ENCODE measurements around the gene TCERG1L.

Gene TCERG1L

GRCh38 chr10:131073469-131074035, 238.0 kb downstream of the TCERG1L start:
- DNase-seq (no peak), ATAC-seq (no peak)
- Mint-ChIP-seq H3K27ac (no peak overlapping the region), H3K9me3 (no peaks in the 10 kb centered on the region), H3K4me3 (no peak overlapping the region), H3K36me3 (ENCODE audit: low read depth) (no peaks in the 10 kb centered on the region), H3K4me1 (no peaks in the 10 kb centered on the region), H3K27me3 (no peaks in the 10 kb centered on the region)

- Mint-ChIP-seq H3K9me3 (no peaks in the 10 kb centered on the region), H3K4me3 (no peak overlapping the region), H3K27me3 (no peaks in the 10 kb centered on the region), H3K4me1 (no peaks in the 10 kb centered on the region), H3K27ac (no peak overlapping the region), H3K36me3 (ENCODE audit: low read depth) (no peaks in the 10 kb centered on the region)
- ATAC-seq (no peak), DNase-seq (no peak)
Observed at GRCh38 chr10:131072651-131073468, 238.7 kb downstream of the TCERG1L start.

- ATAC-seq (no peak), DNase-seq (no peak)
- Mint-ChIP-seq H3K4me3 (no peak overlapping the region), H3K4me1 (no peaks in the 10 kb centered on the region), H3K27ac (no peak overlapping the region), H3K9me3 (no peaks in the 10 kb centered on the region), H3K27me3 (no peaks in the 10 kb centered on the region), H3K36me3 (ENCODE audit: low read depth) (no peaks in the 10 kb centered on the region)
Observed at GRCh38 chr10:131071721-131072120, 239.8 kb downstream of the TCERG1L start.

- ATAC-seq (no peak), DNase-seq (no peak)
- Mint-ChIP-seq H3K4me1 (no peaks in the 10 kb centered on the region), H3K36me3 (ENCODE audit: low read depth) (no peaks in the 10 kb centered on the region), H3K9me3 (no peaks in the 10 kb centered on the region), H3K27ac (no peak overlapping the region), H3K4me3 (no peak overlapping the region), H3K27me3 (no peaks in the 10 kb centered on the region)
Observed at GRCh38 chr10:131070856-131071255, 240.7 kb downstream of the TCERG1L start.

- Mint-ChIP-seq H3K36me3 (ENCODE audit: low read depth) (no peaks in the 10 kb centered on the region), H3K9me3 (no peaks in the 10 kb centered on the region), H3K4me3 (no peak overlapping the region), H3K27ac (no peak overlapping the region), H3K4me1 (no peaks in the 10 kb centered on the region), H3K27me3 (peaks cover 2% of the 10 kb centered on the region)
- DNase-seq (no peak), ATAC-seq (no peak)
Observed at GRCh38 chr10:131068760-131069159, 242.8 kb downstream of the TCERG1L start.

GRCh38 chr10:131068311-131068710, 243.2 kb downstream of the TCERG1L start:
- ATAC-seq (no peak), DNase-seq (no peak)
- H3K4me1 Mint-ChIP-seq = no peaks in the 10 kb centered on the region
- no peak overlapping the region for H3K27ac Mint-ChIP-seq
- peaks cover 2% of the 10 kb centered on the region for H3K27me3 Mint-ChIP-seq
- H3K4me3 Mint-ChIP-seq = no peak overlapping the region
- H3K9me3 Mint-ChIP-seq = no peaks in the 10 kb centered on the region
- H3K36me3 Mint-ChIP-seq (ENCODE audit: low read depth) = no peaks in the 10 kb centered on the region

- H3K27ac Mint-ChIP-seq = no peak overlapping the region
- H3K4me3 Mint-ChIP-seq = no peak overlapping the region
- no peaks in the 10 kb centered on the region for H3K9me3 Mint-ChIP-seq
- H3K36me3 Mint-ChIP-seq (ENCODE audit: low read depth) = no peaks in the 10 kb centered on the region
- ATAC-seq = no peak
- DNase-seq = no peak
- H3K27me3 Mint-ChIP-seq = peaks cover 2% of the 10 kb centered on the region
- no peaks in the 10 kb centered on the region for H3K4me1 Mint-ChIP-seq
Observed at GRCh38 chr10:131067690-131068089, 243.8 kb downstream of the TCERG1L start.

GRCh38 chr10:131065673-131066305, 245.7 kb downstream of the TCERG1L start:
- Mint-ChIP-seq H3K36me3 (ENCODE audit: low read depth) (no peaks in the 10 kb centered on the region), H3K4me1 (no peaks in the 10 kb centered on the region), H3K4me3 (no peak overlapping the region), H3K27me3 (peaks cover 2% of the 10 kb centered on the region), H3K27ac (no peak overlapping the region), H3K9me3 (no peaks in the 10 kb centered on the region)
- ATAC-seq (no peak), DNase-seq (no peak)

GRCh38 chr10:131063311-131063710, 248.2 kb downstream of the TCERG1L start:
- DNase-seq (no peak), ATAC-seq (no peak)
- no peaks in the 10 kb centered on the region for H3K4me1 Mint-ChIP-seq
- H3K27ac Mint-ChIP-seq = no peak overlapping the region
- no peak overlapping the region for H3K4me3 Mint-ChIP-seq
- H3K9me3 Mint-ChIP-seq = peaks cover 6% of the 10 kb centered on the region
- peaks cover 2% of the 10 kb centered on the region for H3K27me3 Mint-ChIP-seq
- H3K36me3 Mint-ChIP-seq (ENCODE audit: low read depth) = no peaks in the 10 kb centered on the region

GRCh38 chr10:131062621-131063260, 248.8 kb downstream of the TCERG1L start:
- no peak for ATAC-seq
- no peak for DNase-seq
- no peak overlapping the region for H3K27ac Mint-ChIP-seq
- H3K4me3 Mint-ChIP-seq = no peak overlapping the region
- peaks cover 11% of the 10 kb centered on the region for H3K9me3 Mint-ChIP-seq
- no peaks in the 10 kb centered on the region for H3K4me1 Mint-ChIP-seq
- no peaks in the 10 kb centered on the region for H3K36me3 Mint-ChIP-seq (ENCODE audit: low read depth)
- peaks cover 2% of the 10 kb centered on the region for H3K27me3 Mint-ChIP-seq

GRCh38 chr10:131061216-131061615, 250.3 kb downstream of the TCERG1L start:
- Mint-ChIP-seq H3K4me3 (no peak overlapping the region), H3K4me1 (no peaks in the 10 kb centered on the region), H3K36me3 (ENCODE audit: low read depth) (no peaks in the 10 kb centered on the region), H3K27me3 (peaks cover 2% of the 10 kb centered on the region), H3K27ac (no peak overlapping the region), H3K9me3 (peaks cover 16% of the 10 kb centered on the region)
- DNase-seq (no peak), ATAC-seq (no peak)

- no peaks in the 10 kb centered on the region for H3K36me3 Mint-ChIP-seq (ENCODE audit: low read depth)
- no peak for DNase-seq
- no peak for ATAC-seq
- no peak overlapping the region for H3K27ac Mint-ChIP-seq
- peaks cover 16% of the 10 kb centered on the region for H3K9me3 Mint-ChIP-seq
- H3K4me3 Mint-ChIP-seq = no peak overlapping the region
- H3K27me3 Mint-ChIP-seq = peaks cover 2% of the 10 kb centered on the region
- no peaks in the 10 kb centered on the region for H3K4me1 Mint-ChIP-seq
Observed at GRCh38 chr10:131059881-131060280, 251.6 kb downstream of the TCERG1L start.

- ATAC-seq (no peak), DNase-seq (no peak)
- H3K4me3 Mint-ChIP-seq = no peak overlapping the region
- H3K4me1 Mint-ChIP-seq = no peaks in the 10 kb centered on the region
- H3K36me3 Mint-ChIP-seq (ENCODE audit: low read depth) = no peaks in the 10 kb centered on the region
- no peak overlapping the region for H3K27ac Mint-ChIP-seq
- H3K9me3 Mint-ChIP-seq = peaks cover 16% of the 10 kb centered on the region
- no peaks in the 10 kb centered on the region for H3K27me3 Mint-ChIP-seq
Observed at GRCh38 chr10:131058799-131059198, 252.7 kb downstream of the TCERG1L start.

- no peak for ATAC-seq
- peaks cover 16% of the 10 kb centered on the region for H3K9me3 Mint-ChIP-seq
- DNase-seq = no peak
- H3K4me3 Mint-ChIP-seq = no peak overlapping the region
- no peak overlapping the region for H3K27ac Mint-ChIP-seq
- peaks cover 2% of the 10 kb centered on the region for H3K27me3 Mint-ChIP-seq
- H3K36me3 Mint-ChIP-seq (ENCODE audit: low read depth) = no peaks in the 10 kb centered on the region
- H3K4me1 Mint-ChIP-seq = no peaks in the 10 kb centered on the region
Observed at GRCh38 chr10:131056781-131057180, 254.7 kb downstream of the TCERG1L start.
